DND-41 (cell line): ENCODE results near the gene GOPC.

Source experiments
- CTCF ChIP-seq: IDR thresholded peaks from 2 replicates; pipeline ENCODE4 v1.5.1; 2012; ENCODE audit warnings: borderline replicate concordance, low read length, moderate library complexity, mild to moderate bottlenecking; ENCODE audit not compliant: poor library complexity, severe bottlenecking; ENCODE audit errors: extremely low read depth
- EZH2 ChIP-seq: IDR thresholded peaks from 3 replicates; pipeline ENCODE4 v1.6.1; 2012; ENCODE audit warnings: borderline replicate concordance, low read depth, mild to moderate bottlenecking, moderate library complexity, low read length, inconsistent platforms; ENCODE audit not compliant: severe bottlenecking

GRCh38 chr6:117601811-117602150 lies 530 bp downstream of the GOPC start:
- TF ChIP-seq CTCF (no peak), EZH2 (no peak)
